Fibroblast of skin of abdomen (primary cell): ENCODE data around the gene UPK1A.

ENCODE experiments used
- DNase-seq: peaks from one replicate; pipeline ENCODE4 v3.0.0-alpha.2; 2013

UPK1A gene

DNA sequence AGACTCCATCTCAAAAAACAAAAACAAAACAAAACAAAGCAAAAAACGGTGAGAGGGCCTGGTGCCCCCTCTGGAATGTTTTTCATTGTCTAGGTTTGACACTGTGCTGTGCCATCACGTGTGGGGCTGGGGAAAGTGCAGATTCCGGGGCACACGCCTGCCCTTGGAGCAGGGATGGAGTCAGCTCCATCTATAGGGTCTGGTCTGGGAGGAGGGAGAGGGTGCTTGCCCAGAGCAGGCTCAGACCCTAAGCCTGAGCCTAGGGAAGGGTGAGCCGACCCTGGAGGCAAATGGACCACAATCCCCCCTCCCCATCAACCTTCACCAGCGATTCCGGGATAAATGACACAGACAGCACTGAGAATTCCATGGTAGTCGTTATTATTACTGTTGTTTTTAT, 27.1 kb downstream of the UPK1A start:
- no peak for DNase-seq

DNA sequence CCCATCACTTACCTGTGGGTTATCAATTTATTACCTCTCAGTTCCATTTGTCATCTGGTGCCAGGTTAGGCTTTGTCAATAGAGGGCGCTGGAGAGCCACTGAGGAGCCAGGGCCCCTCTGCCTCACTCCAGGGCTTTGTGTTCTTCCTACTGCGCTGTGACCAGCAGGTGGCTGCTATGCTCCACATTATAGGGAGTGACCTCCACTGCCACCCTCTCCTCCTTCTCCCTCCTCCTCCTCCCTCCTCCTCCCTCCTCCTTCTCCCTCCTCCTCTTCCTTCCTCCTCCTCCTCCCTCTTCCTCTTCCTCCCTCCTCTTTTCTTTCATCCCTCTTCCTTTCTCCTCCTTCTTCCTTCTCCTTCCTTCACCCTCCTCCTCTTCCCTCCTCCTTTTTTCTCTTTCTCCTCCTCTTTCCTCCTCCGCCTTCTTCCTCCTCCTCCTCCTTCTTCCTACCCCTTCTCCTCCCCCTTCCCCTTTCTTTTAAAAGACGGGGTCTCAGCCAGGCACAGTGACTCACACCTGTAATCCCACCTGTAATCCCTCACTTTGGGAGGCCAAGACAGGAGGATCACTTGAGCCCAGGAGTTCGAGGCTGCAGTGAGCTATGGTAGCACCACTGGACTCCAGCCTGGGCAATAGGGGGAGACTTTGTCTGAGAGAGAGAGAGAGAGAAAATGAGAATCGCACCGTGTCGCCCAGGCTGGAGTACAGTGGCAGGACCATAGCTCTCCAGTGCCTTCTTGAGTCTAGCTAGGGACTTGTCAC, 27.7 kb downstream of the UPK1A start:
- peak; percentile 82 for DNase-seq

DNA sequence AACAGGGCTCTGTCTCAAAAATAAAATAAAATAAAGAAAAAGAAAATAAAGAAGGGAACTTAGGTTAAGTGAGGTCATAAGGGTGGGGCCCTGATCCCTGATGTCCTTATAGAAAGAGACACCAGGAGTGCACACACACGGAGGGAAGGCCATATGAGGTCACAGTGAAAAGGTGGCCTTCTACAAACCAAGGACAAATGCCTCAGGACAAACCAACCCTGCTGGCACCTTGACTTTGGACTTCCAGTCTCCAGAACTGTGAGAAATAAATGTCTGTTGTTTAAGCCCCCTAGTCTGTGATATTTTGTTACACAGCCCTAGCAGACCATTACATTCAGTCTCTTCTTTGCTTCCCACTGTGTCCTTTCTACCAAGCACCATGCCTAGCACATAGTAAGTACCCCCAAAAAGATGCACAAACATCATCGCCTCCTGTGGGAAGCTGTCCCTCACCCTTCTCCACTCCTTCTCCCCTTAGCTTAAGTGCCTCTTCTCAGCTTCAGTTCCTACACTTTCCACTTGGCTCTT, 29.6 kb downstream of the UPK1A start:
- DNase-seq = no peak

DNA sequence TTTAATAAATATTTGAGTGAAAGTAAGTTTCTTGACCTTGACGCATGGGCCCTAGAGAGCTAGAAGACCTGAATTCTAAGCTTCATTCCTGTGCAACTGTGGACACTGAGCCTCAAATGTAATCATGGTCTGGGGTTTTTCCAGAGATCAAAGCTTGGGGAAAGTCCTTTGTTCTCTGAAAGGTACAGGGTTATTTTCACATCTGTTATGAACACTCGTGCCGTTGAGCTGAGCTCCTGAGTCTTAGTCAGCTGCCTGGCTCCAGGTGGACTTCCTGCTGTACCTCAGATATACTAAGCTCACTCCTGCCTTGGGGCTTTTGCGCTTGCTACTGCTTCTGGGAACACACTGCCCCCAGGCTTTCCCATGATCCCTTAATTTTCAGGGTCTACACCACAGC, 30.5 kb downstream of the UPK1A start:
- no peak for DNase-seq

DNA sequence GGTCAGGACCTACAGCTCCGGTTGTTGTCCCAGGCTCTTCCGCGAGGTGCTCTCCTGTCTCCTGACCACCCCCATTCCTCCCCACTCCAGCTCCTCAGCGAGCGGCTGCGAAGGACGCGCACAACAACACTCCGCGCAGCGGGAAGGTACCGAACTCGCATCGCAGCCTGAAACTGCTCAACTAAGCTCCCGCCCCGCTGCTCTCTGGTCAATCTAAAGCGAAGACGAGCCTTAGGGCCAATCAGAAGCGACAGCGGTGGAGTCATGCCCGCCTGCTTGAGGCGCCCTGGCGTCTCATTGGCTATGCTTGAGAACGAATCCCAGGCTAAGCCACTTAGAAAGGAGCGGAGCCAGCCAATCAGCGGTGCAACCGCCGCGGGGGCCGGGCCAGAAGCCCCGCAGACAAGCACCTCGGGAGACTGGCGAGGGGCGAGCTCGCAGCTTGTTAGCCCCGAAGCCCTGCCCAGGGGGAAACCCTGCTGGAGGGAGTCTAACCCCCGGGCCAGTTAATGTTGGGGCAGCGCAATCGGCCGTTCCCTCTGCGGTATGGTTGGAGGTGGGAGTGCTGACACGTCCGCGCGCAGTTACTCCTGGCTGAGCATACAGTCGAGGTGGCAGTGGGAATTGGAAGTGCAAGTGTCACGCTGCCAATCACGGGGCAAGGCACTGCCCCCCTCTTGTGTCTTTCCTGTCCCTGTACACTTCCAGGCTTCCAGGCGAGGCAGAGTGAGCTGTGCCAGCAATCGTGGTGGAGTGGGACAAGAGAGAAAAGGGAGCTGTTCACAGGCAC, 36.1 kb downstream of the UPK1A start:
- DNase-seq = peak; percentile 97

DNA sequence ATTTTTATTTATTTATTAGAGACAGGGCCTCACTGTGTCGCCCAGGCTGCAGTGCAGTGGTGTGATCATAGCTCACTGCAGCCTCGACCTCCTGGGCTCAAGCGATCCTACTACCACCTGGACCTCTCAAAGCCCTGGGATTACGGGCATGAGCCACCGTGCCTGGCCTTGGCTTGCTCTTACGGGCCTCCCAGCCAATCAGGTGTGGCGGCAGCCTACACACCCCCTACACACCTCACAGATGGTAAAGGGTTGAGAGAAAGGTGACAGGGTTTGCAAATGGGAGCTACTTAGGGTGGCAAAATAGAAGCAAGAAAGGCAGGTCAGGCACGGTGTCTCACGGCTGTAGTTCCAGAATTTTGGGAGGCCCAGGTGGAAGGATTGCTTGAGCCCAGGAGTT, 37.0 kb downstream of the UPK1A start:
- no peak for DNase-seq

DNA sequence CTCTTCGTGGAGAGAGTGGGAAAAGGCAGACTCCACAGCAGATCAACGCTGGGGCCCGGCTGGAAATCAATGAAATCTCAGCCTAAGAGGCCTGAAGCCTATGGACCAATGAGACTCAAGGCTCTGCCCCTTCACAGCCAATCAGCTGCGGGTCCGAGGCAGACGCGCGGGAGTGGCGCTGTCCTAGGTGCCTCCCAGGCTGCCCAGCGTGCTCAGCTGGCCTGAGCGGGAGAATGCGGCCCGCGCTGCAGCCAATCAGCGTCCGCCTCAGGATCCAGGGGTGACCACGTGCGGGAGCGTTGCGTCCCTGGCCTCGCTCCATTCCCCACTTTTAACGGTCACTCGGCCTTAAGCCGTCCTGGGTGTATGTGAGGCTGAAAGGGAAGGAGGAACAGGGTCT, 37.9 kb downstream of the UPK1A start, which contains the start of gene ZBTB32:
Gene ZBTB32 (plus strand): TSS at position 341 of the 400 bp plus-strand sequence. CDS start 10,069 bp downstream, outside the sequence.
- peak; percentile 56 for DNase-seq

DNA sequence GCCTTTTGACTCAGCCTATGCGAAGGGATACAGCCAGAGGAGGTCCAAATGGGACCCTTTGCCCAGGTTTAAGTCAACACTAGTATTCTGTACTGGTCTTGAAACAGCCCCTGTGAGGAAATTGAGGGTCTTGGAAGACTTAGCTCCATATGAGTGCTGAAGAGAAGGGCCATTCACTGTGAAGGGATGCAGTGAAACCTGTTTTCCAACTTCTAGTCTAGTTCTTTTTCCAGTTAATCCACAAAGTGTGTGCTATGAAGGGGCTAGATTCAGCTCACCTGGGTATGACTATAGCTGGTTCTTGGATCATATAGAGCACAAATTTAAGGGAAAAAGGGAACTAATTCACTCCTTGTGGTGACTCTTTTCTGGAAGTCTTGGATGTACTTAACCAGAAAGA, 42.1 kb downstream of the UPK1A start:
- DNase-seq = no peak

DNA sequence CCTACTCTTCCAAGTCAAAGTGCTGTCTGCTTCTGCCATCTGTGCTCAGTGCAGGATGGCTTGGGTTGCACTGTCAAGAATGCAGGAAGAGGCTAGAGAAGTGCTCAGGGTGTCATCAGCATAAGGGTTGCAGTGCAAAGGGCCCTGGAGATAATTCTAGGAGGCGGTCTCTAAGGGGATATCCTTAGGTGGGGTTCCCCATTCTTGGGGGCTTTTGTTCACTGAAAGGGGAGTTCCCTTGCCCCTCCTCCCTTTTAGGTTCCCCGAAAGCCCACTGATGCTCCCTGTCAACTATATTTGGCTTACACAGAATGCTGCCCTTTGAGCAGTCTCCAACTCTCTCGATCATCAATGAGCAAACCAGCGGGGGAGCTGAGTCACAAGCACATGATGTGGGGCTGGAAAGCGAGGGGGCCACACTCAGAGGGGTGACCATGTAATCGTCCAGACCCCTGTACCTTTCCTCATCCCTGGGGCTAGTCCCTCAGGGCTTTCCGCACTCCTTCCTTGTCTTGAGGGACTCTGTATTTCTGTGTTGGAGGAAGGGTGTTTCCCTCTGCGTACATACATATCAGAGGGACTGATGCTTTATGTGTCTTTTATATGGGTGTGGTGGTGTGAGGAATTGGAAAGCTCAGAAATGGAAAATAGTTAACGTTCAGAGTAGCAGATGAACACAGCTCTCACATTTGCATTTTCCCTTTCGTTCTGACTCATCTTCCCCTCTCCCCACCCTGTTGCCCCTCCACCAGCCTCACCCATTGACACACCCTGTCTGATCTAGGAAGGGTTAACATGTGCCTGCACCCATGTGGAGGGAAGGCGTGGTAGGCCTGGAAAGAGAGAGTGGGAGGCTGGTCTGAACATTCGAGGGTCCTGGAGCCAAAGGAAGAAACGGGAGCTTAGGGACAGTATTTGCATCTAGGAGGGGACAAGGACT, 44.7 kb downstream of the UPK1A start:
- DNase-seq = no peak

DNA sequence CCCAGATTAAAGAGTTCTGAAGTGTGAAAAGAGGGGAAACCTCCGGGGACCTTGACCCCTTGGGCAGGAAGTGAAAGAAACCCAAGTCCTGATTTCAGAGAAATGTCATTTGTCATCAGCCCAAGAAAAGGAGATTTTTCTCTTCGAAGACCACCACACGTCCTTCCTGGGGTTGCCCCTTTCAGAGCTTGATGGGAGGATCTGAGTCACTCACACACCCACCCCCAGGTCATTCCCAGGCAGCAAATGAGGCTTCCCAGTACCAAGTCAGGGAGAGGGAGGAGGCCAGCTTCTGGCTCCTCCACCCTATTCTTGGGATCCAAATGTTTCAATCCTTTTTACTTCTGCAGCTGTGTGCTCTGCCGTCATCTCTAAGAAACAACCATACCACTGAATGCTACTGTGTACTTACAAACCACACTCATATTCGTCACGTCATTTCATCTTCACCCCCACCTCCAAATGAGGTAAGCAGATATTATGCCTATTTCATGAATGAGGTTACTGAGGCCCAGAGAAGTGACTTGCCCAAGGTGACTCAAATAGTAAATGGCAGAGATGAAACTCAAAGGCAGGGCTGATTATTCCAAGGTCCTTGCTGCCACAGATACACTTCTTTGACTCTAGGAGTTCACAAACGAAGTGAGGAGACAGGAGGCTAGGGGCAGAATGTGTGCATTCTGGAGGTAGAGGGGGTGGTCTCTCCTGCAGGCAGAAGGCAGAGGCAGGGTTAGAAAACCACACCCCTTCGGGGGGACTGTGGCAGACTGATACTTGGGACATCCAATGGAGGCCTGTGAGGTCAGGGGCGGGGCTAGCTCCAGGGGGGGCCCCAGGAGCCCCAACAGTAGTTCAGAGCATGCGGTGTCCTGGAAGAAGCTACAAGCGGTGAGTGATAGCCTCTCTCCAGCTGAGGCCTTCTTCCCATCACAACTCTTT, 46.5 kb downstream of the UPK1A start:
- DNase-seq = no peak

DNA sequence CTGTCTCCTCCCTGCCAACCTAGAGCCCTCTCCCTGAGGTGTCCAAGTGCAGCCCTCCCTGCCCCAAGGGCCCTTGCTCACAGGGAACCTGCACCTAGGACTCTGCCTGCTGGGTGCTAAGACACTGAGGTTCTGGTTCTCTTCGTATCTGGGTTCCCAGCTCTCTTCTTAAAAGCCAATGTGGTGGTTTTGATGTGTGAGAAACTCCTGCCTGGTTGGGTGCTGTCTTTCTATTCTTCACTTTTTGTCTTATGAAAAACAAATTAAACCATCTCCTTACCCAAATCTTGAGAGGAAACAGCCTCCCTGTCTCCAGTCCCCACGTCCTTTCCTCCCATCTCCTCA, 47.2 kb downstream of the UPK1A start:
- no peak for DNase-seq

DNA sequence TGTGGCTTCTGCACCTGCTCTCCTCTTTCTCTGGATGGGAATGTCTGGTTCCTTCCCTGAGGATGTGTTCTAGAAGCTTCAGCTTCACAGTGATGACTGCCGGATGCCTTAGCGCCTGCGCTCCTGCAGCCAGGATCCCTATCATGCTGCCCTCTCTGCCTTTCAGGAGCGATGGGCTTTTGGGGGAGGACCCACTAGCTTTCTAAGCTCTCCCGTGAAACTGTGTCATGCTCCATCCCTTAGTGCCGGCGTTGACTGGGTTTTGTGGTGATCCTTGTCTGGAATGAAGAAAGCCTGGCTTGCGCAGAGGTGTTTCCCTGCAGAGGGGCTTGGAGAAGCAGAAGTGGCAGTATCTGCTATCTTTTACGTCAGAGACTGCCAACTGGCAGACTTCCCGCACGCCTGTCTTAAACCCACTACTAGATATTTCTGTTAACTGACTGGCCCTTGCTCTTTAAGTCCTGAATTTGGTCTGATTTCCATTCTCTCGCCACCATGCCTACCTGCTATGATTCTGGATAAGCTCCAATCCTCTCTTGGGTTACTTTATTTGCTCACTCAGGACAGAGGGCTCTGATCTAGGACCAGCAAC, 47.7 kb downstream of the UPK1A start:
- DNase-seq = no peak

DNA sequence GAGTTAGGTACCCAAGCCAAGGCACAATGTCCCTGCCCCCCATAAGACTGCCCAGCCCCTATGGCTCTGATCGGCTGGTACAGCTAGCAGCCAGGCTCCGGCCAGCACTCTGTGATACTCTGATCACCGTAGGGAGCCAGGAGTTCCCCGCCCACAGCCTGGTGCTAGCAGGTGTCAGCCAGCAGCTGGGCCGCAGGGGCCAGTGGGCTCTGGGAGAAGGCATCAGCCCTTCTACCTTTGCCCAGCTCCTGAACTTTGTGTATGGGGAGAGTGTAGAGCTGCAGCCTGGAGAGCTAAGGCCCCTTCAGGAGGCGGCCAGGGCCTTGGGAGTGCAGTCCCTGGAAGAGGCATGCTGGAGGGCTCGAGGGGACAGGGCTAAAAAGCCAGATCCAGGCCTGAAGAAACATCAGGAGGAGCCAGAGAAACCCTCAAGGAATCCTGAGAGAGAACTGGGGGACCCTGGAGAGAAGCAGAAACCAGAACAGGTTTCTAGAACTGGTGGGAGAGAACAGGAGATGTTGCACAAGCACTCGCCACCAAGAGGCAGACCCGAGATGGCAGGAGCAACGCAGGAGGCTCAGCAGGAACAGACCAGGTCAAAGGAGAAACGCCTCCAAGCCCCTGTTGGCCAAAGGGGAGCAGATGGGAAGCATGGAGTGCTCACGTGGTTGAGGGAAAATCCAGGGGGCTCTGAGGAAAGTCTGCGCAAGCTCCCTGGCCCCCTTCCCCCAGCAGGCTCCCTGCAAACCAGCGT, 48.5 kb downstream of the UPK1A start:
- no peak for DNase-seq

DNA sequence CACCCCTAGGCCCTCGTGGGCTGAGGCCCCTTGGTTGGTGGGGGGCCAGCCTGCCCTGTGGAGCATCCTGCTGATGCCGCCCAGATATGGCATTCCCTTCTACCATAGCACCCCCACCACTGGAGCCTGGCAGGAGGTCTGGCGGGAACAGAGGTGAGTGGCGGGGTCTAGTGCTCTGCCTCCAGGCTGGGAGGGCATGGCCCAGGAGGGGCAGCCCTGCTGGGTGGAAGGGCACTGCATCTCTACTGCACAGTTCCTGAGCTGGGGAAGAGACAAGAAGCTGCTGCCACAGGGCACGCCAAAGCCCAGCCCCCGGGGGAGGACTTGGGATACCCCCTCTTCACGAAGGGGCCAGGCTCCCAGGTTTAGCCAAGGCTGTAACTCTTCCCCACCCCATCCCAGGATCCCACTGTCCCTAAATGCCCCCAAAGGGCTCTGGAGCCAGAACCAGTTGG, 49.1 kb downstream of the UPK1A start:
- no peak for DNase-seq

DNA sequence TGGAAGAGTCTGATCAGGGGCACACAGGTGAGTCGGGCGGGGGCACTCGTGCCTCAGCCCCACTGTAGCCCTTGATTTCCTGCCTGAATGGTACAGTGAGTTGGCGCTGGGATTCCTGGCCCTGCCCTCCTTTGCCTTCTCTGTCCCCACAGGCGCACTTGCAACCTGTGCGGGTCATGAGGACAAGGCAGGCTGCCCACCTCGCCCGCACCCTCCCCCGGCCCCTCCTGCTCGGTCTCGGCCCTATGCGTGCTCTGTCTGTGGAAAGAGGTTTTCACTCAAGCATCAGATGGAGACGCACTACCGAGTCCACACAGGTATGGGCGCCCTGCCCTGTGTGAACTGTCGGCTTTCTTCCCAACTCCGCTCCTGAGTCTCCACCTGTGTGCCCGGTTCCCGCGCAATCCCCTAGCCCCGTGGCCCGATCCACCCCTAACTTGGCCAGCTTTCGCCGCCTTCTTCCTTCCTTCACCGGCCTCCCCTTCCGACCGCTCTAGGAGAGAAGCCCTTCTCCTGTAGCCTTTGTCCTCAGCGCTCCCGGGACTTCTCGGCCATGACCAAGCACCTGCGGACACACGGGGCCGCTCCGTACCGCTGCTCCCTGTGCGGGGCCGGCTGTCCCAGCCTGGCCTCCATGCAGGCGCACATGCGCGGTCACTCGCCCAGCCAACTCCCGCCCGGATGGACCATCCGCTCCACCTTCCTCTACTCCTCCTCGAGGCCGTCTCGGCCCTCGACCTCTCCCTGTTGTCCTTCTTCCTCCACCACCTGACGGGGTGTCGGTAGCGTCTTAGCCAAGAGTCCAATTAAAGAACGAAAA, 49.9 kb downstream of the UPK1A start:
- no peak for DNase-seq

DNA sequence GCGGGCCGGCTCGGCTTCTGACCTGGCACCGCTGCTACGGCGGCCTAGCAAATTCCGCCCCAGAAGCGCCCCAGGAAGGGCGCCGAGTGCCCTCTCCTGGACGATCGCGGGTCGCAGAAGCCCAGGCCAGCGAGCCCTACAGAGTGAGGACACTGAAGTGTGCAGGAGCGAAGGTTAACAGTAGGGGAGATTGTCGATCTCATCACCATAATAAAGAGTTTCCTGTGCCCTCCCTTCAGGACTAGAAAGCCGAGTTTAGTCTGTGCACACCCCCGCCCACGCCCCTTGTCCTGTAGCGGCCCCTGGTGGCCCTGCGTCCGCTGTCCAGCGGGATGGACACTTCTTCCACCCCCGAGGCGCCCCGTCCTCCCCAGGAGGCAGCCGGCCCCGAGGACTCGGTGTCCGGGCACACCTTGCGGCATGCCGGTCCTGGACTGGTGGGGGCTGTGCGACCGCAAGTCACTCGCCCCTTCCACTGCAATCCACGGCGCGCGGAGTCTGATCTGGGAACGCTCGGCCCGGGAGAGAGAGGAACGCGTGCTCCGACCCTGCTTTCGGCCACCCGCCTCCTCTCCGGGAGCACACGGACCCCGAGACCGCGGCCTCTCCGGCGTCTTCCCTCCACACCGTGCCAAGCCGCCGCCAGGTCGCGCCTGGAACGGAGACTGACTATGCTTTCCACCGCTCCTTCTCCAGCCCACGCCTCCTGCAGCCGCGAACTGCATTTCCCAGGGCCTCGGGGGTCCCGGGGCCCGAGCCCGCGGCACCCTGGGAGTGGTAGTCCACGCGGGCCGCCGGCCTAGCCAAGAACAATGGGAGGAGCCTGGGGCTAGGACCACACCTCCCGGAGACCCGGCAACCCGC, 50.7 kb downstream of the UPK1A start:
- peak; percentile 76 for DNase-seq

DNA sequence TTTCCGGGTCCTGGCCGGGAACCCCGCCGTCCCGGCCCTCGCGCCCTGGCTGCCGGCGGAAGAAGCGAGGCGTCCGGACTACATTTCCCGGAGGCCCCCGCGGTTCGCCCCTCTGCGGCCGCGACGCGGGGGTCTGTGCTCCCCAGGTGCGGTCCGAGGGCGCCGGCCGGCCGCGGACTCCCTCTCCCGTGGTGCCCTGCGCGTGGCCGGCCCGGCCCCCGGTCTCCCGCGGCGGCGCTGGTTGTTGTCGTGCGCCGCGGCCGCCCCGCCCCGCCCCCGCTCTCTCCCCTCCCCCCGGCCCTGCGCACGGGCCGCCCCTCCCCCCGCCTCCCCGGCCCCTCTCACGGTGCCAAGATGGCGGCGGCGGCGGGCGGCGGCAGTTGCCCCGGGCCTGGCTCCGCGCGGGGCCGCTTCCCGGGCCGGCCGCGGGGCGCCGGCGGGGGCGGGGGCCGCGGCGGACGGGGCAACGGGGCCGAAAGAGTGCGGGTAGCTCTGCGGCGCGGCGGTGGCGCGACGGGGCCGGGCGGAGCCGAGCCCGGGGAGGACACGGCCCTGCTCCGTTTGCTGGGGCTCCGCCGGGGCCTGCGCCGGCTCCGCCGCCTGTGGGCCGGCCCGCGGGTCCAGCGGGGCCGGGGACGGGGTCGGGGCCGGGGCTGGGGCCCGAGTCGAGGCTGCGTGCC, 51.5 kb downstream of the UPK1A start, which contains the start of gene KMT2B:
Gene KMT2B (plus strand): TSS at position 339 of the 680 bp plus-strand sequence. CDS start 16 bp downstream, at position 355.
- peak; percentile 97 for DNase-seq
